Measurements from ENCODE around the gene METRNL. TPM values are rescaled to one million over a fixed set of nuclear protein-coding genes. Genes with fewer than 3 reads are reported as not detected.

METRNL gene
- polyA plus RNA-seq, 3 donors, result 13.1 to 133 (median 29.8) TPM

- peaks cover 61 to 81% of the 10 kb centered on the region in 2 donors for H3K4me1 ChIP-seq (ENCODE audit: control insufficient read depth in 1 of 2, insufficient read depth in 2 of 2, low read length in 2 of 2)
- intact Hi-C loops (cut with micrococcal nuclease), result loop anchor here (5.0 kb wide), 2 partner anchors 38 to 122 kb away; no protein-coding TSS in a partner anchor
- H2AFZ ChIP-seq (ENCODE audit: insufficient read depth, low read depth, low read length, poor library complexity, severe bottlenecking), result no peak overlapping the region
- peak overlapping the region in 1 of 3 experiments; percentile 89 for H3K4me3 ChIP-seq (replicated peaks in 1 of 3; ENCODE audit: low read depth in 2 of 3, low read length in 3 of 3)
- H3K27me3 Mint-ChIP-seq (ENCODE audit: low read depth in 3 of 3), result peaks cover 0 to 9% (median 0%) of the 10 kb centered on the region in 3 donors
- no peak for DNase-seq
- peaks cover 77% of the 10 kb centered on the region for H3K4me1 Mint-ChIP-seq
- WGBS (ENCODE audit: insufficient coverage), result 93% methylated on average over 27 of the region's 27 CpGs
- peaks cover 87% of the 10 kb centered on the region for H4K20me1 ChIP-seq (ENCODE audit: insufficient read depth, low read length)
- H3K36me3 ChIP-seq (replicated peaks in 1 of 2; ENCODE audit: control insufficient read depth in 1 of 2, insufficient read depth in 2 of 2, low read length in 2 of 2), result peaks cover 35 to 61% of the 10 kb centered on the region in 2 donors
- peak overlapping the region in 1 of 7 donors; percentile 66 for H3K27ac Mint-ChIP-seq
- H3K4me3 Mint-ChIP-seq, result peak overlapping the region; percentile 90 to 92
- no peak for TF ChIP-seq CTCF (IDR thresholded peaks at IDR 0.05)
- no peak overlapping the region for H3K27ac ChIP-seq (ENCODE audit: low read depth in 1 of 2, low read length in 2 of 2)
- H3K9ac ChIP-seq (ENCODE audit: insufficient read depth, low read length, poor library complexity, severe bottlenecking), result no peak overlapping the region
- H3K4me2 ChIP-seq (replicated peaks; ENCODE audit: extremely low read depth, low read length, poor library complexity, severe bottlenecking), result peak overlapping the region; percentile 77
- H3K36me3 Mint-ChIP-seq, result peaks cover 66 to 78% of the 10 kb centered on the region in 2 donors
- H3K9me3 Mint-ChIP-seq, result peaks cover 0 to 2% (median 0%) of the 10 kb centered on the region in 7 donors
- H3K79me2 ChIP-seq (ENCODE audit: insufficient read depth, low read length), result peaks cover 94% of the 10 kb centered on the region
- H3K27me3 ChIP-seq (ENCODE audit: control insufficient read depth in 2 of 2, insufficient read depth in 2 of 2, low read length in 2 of 2), result no peaks in the 10 kb centered on the region
- H3K9me3 ChIP-seq (replicated peaks in 1 of 2; ENCODE audit: control insufficient read depth in 1 of 2, insufficient read depth in 1 of 2, low read length in 2 of 2), result no peaks in the 10 kb centered on the region
These were observed 5.2 kb downstream of the METRNL start for GRCh38 chr17:83084621-83085056.

GRCh38 chr17:83085103-83085502 is 5.7 kb downstream of the METRNL start:
- Mint-ChIP-seq H3K27ac (peak overlapping the region in 1 of 7 donors; percentile 66), H3K9me3 (peaks cover 0 to 2% (median 0%) of the 10 kb centered on the region in 7 donors), H3K27me3 (ENCODE audit: low read depth in 3 of 3) (peaks cover 0 to 9% (median 0%) of the 10 kb centered on the region in 3 donors), H3K36me3 (peaks cover 67 to 79% of the 10 kb centered on the region in 2 donors), H3K4me1 (peaks cover 78% of the 10 kb centered on the region), H3K4me3 (peak overlapping the region in 1 of 2 donors; percentile 48)
- H3K9ac ChIP-seq (ENCODE audit: insufficient read depth, low read length, poor library complexity, severe bottlenecking), result no peak overlapping the region
- no peak overlapping the region for H3K4me2 ChIP-seq (replicated peaks; ENCODE audit: extremely low read depth, low read length, poor library complexity, severe bottlenecking)
- no peak for TF ChIP-seq CTCF (IDR thresholded peaks at IDR 0.05)
- H3K9me3 ChIP-seq (replicated peaks in 1 of 2; ENCODE audit: control insufficient read depth in 1 of 2, insufficient read depth in 1 of 2, low read length in 2 of 2), result no peaks in the 10 kb centered on the region
- peaks cover 93% of the 10 kb centered on the region for H3K79me2 ChIP-seq (ENCODE audit: insufficient read depth, low read length)
- no peak overlapping the region for H3K4me3 ChIP-seq (replicated peaks in 1 of 3; ENCODE audit: low read depth in 2 of 3, low read length in 3 of 3)
- peaks cover 61 to 82% of the 10 kb centered on the region in 2 donors for H3K4me1 ChIP-seq (ENCODE audit: control insufficient read depth in 1 of 2, insufficient read depth in 2 of 2, low read length in 2 of 2)
- H3K36me3 ChIP-seq (replicated peaks in 1 of 2; ENCODE audit: control insufficient read depth in 1 of 2, insufficient read depth in 2 of 2, low read length in 2 of 2), result peaks cover 36 to 63% of the 10 kb centered on the region in 2 donors
- H3K27ac ChIP-seq (ENCODE audit: low read depth in 1 of 2, low read length in 2 of 2), result no peak overlapping the region
- H3K27me3 ChIP-seq (ENCODE audit: control insufficient read depth in 2 of 2, insufficient read depth in 2 of 2, low read length in 2 of 2), result no peaks in the 10 kb centered on the region
- H2AFZ ChIP-seq (ENCODE audit: insufficient read depth, low read depth, low read length, poor library complexity, severe bottlenecking), result no peak overlapping the region
- intact Hi-C loops (cut with micrococcal nuclease), result no loop called here
- no peak for DNase-seq
- 94% methylated on average over 14 of the region's 22 CpGs for WGBS (ENCODE audit: insufficient coverage)
- peaks cover 90% of the 10 kb centered on the region for H4K20me1 ChIP-seq (ENCODE audit: insufficient read depth, low read length)

Data from CD14-positive monocyte (primary cell).